T-helper 22 cell (primary cell): ENCODE measurements around the gene NUDT22.

Experiments used
- DNase-seq: peaks from one replicate; pipeline ENCODE4 v3.0.0-alpha.2; 2020; ENCODE audit warnings: low read depth

The NUDT22 gene

GRCh38 chr11:64275841-64276240, 49.8 kb downstream of the NUDT22 start:
- DNase-seq: no peak

- DNase-seq: no peak
Observed at GRCh38 chr11:64276653-64277431, 50.8 kb downstream of the NUDT22 start.

GRCh38 chr11:64278576-64279190, 52.6 kb downstream of the NUDT22 start:
- DNase-seq: no peak
